Mesenchymal stem cell (in vitro differentiated cells and primary cell): ENCODE results near the gene SEC14L2.
A peak's percentile ranks its signal among the peaks of the same experiment; 100 is the strongest.

Experiments used
- DNase-seq: peaks from one replicate; pipeline ENCODE4 v3.0.0-alpha.2; 2013
- H2AFZ ChIP-seq: one replicate; pipeline ENCODE4 v1.6.1; 2013; ENCODE audit warnings: low read depth, mild to moderate bottlenecking, control low read depth, inconsistent platforms, low read length, moderate library complexity
- H2AK5ac ChIP-seq: 2 replicates; pipeline ENCODE4 v1.6.1; 2013; ENCODE audit warnings: low read length, moderate library complexity, mild to moderate bottlenecking, inconsistent platforms; ENCODE audit not compliant: severe bottlenecking
- H2BK120ac ChIP-seq: one replicate; pipeline ENCODE4 v1.6.1; 2013; ENCODE audit warnings: low read depth, mild to moderate bottlenecking, inconsistent platforms, low read length, moderate library complexity
- H2BK12ac ChIP-seq, 2 experiments: one replicate each; pipeline ENCODE4 v1.6.1; 2013; ENCODE audit warnings: inconsistent platforms in 2 of 2, low read length in 2 of 2, mild to moderate bottlenecking in 2 of 2, moderate library complexity in 2 of 2, control low read depth in 1 of 2
- H2BK15ac ChIP-seq: one replicate; pipeline ENCODE4 v1.6.1; 2013; ENCODE audit warnings: mild to moderate bottlenecking, low read depth, inconsistent platforms; ENCODE audit not compliant: poor library complexity, severe bottlenecking
- H2BK5ac ChIP-seq: 2 replicates; pipeline ENCODE4 v1.6.1; 2013; ENCODE audit warnings: low read depth, mild to moderate bottlenecking, low read length, control low read depth, inconsistent platforms; ENCODE audit not compliant: poor library complexity, severe bottlenecking
- H3K14ac ChIP-seq, 2 experiments: one replicate each; pipeline ENCODE4 v1.6.1; 2013; ENCODE audit warnings: inconsistent platforms in 2 of 2, low read length in 2 of 2, control low read depth in 1 of 2, mild to moderate bottlenecking in 1 of 2, moderate library complexity in 1 of 2
- H3K18ac ChIP-seq, 2 experiments: one replicate each; pipeline ENCODE4 v1.6.1; 2013; ENCODE audit warnings: inconsistent platforms in 2 of 2, low read length in 2 of 2, control low read depth in 1 of 2, low read depth in 1 of 2, mild to moderate bottlenecking in 1 of 2
- H3K23ac ChIP-seq, 2 experiments: one replicate each; pipeline ENCODE4 v1.6.1; 2013; ENCODE audit warnings: inconsistent platforms in 2 of 2, low read length in 2 of 2, mild to moderate bottlenecking in 2 of 2, moderate library complexity in 2 of 2, control low read depth in 1 of 2
- H3K27ac ChIP-seq: 2 replicates; pipeline ENCODE4 v1.5.1; 2013; ENCODE audit warnings: mild to moderate bottlenecking, moderate library complexity, low read length, control low read depth, inconsistent platforms; ENCODE audit not compliant: poor library complexity, severe bottlenecking
- H3K27me3 ChIP-seq, 2 experiments: 2 replicates each; pipeline versions ENCODE4 v1.6.1 to v1.7.0; 2013; ENCODE audit warnings: low read length in 2 of 2, mild to moderate bottlenecking in 2 of 2, moderate library complexity in 2 of 2, control low read depth in 1 of 2, inconsistent platforms in 1 of 2; ENCODE audit not compliant: control insufficient read depth in 1 of 2, insufficient read depth in 1 of 2
- H3K36me3 ChIP-seq, 2 experiments: 2 replicates each; pipeline versions ENCODE4 v1.6.1 to v1.7.0; 2013; ENCODE audit warnings: low read length in 2 of 2, control low read depth in 1 of 2, inconsistent platforms in 1 of 2, low read depth in 1 of 2, mild to moderate bottlenecking in 1 of 2; ENCODE audit not compliant: insufficient read depth in 2 of 2, control insufficient read depth in 1 of 2
- H3K4ac ChIP-seq, 2 experiments: one replicate each; pipeline ENCODE4 v1.6.1; 2013; ENCODE audit warnings: inconsistent platforms in 2 of 2, low read length in 2 of 2, mild to moderate bottlenecking in 2 of 2, moderate library complexity in 2 of 2, control low read depth in 1 of 2, low read depth in 1 of 2
- H3K4me1 ChIP-seq: 2 replicates; pipeline ENCODE4 v1.6.1; 2013; ENCODE audit warnings: low read depth, low read length, control low read depth; ENCODE audit not compliant: control insufficient read depth, insufficient read depth
- H3K4me2 ChIP-seq: 2 replicates; pipeline ENCODE4 v1.6.1; 2013; ENCODE audit warnings: low read length, mild to moderate bottlenecking, inconsistent platforms; ENCODE audit not compliant: poor library complexity, severe bottlenecking
- H3K4me3 ChIP-seq, 2 experiments: 2 replicates each; pipeline versions ENCODE4 v1.5.1 to v1.7.0; 2013; ENCODE audit warnings: low read length in 2 of 2, mild to moderate bottlenecking in 2 of 2, control low read depth in 1 of 2, low read depth in 1 of 2; ENCODE audit not compliant: insufficient read depth in 1 of 2
- H3K79me1 ChIP-seq: replicated peaks from 2 replicates; pipeline ENCODE4 v1.6.1; 2013; ENCODE audit warnings: mild to moderate bottlenecking, control low read depth, low read length, inconsistent platforms; ENCODE audit not compliant: poor library complexity, severe bottlenecking
- H3K9ac ChIP-seq: 2 replicates; pipeline ENCODE4 v1.7.0; 2013; ENCODE audit warnings: mild to moderate bottlenecking, low read length, moderate library complexity
- H3K9me3 ChIP-seq: 2 replicates; pipeline ENCODE4 v1.7.0; 2013; ENCODE audit warnings: mild to moderate bottlenecking, low read length; ENCODE audit not compliant: control insufficient read depth
- H4K8ac ChIP-seq: one replicate; pipeline ENCODE4 v1.6.1; 2013; ENCODE audit warnings: inconsistent platforms, mild to moderate bottlenecking, low read length, moderate library complexity
- H4K91ac ChIP-seq: one replicate; pipeline ENCODE4 v1.6.1; 2013; ENCODE audit warnings: mild to moderate bottlenecking, low read length, inconsistent platforms
- WGBS: methylation state at CpG from one replicate; pipeline ENCODE4 v1.1.7; 2013; ENCODE audit warnings: mixed read lengths; 5-methylcytosine and 5-hydroxymethylcytosine counted together

SEC14L2 gene

GRCh38 chr22:30433227-30433626, 36.4 kb downstream of the SEC14L2 start:
- no peak overlapping the region for H3K14ac ChIP-seq
- no peak overlapping the region for H3K4ac ChIP-seq
- H3K4me2 ChIP-seq: no peak overlapping the region
- no peak overlapping the region for H2BK15ac ChIP-seq
- no peaks in the 10 kb centered on the region for H3K9me3 ChIP-seq
- no peak overlapping the region for H3K4me3 ChIP-seq
- no peak overlapping the region for H2AK5ac ChIP-seq
- H3K36me3 ChIP-seq: peaks cover 0 to 15% of the 10 kb centered on the region in 2 experiments
- H4K8ac ChIP-seq: no peak overlapping the region
- 91% methylated on average over 3 of the region's 3 CpGs for WGBS
- H3K27ac ChIP-seq: no peak overlapping the region
- H3K23ac ChIP-seq: no peak overlapping the region
- no peak overlapping the region for H4K91ac ChIP-seq
- no peak overlapping the region for H3K9ac ChIP-seq
- no peaks in the 10 kb centered on the region for H3K79me1 ChIP-seq
- no peak for DNase-seq
- H2BK12ac ChIP-seq: no peak overlapping the region
- no peak overlapping the region for H2BK5ac ChIP-seq
- H3K27me3 ChIP-seq: no peaks in the 10 kb centered on the region
- peaks cover 6% of the 10 kb centered on the region for H3K4me1 ChIP-seq
- H2BK120ac ChIP-seq: no peak overlapping the region
- H2AFZ ChIP-seq: no peak overlapping the region
- no peak overlapping the region for H3K18ac ChIP-seq

- Histone ChIP-seq H3K36me3 (peaks cover 0 to 9% of the 10 kb centered on the region in 2 experiments), H3K23ac (no peak overlapping the region), H2BK120ac (no peak overlapping the region), H2BK5ac (no peak overlapping the region), H3K4ac (no peak overlapping the region), H4K8ac (no peak overlapping the region), H3K79me1 (no peaks in the 10 kb centered on the region), H2BK15ac (no peak overlapping the region), H4K91ac (no peak overlapping the region), H3K4me1 (peaks cover 6% of the 10 kb centered on the region), H3K14ac (no peak overlapping the region), H3K9me3 (no peaks in the 10 kb centered on the region), H3K18ac (no peak overlapping the region), H2AFZ (no peak overlapping the region), H3K27me3 (no peaks in the 10 kb centered on the region), H2BK12ac (no peak overlapping the region), H3K27ac (no peak overlapping the region), H3K4me2 (no peak overlapping the region), H3K4me3 (no peak overlapping the region), H2AK5ac (no peak overlapping the region), H3K9ac (no peak overlapping the region)
- whole genome bisulfite sequencing: 89% methylated on average over 1 of the region's 1 CpG
- no peak for DNase-seq
Observed at GRCh38 chr22:30433773-30434172, 37.0 kb downstream of the SEC14L2 start.

GRCh38 chr22:30434843-30435242, 38.0 kb downstream of the SEC14L2 start:
- no peak overlapping the region for H2AFZ ChIP-seq
- no peak overlapping the region for H2BK5ac ChIP-seq
- no peaks in the 10 kb centered on the region for H3K79me1 ChIP-seq
- H3K27me3 ChIP-seq: peaks cover 2 to 3% of the 10 kb centered on the region in 2 experiments
- no peak overlapping the region for H3K9ac ChIP-seq
- H3K4me3 ChIP-seq: no peak overlapping the region
- no peak overlapping the region for H4K91ac ChIP-seq
- H2BK12ac ChIP-seq: no peak overlapping the region
- H3K4ac ChIP-seq: no peak overlapping the region
- peak overlapping the region; percentile 83 for H4K8ac ChIP-seq
- H2BK120ac ChIP-seq: peak overlapping the region; percentile 8
- DNase-seq: no peak
- peaks cover 6% of the 10 kb centered on the region for H3K4me1 ChIP-seq
- peak overlapping the region in 1 of 2 experiments; percentile 11 for H3K18ac ChIP-seq
- no peaks in the 10 kb centered on the region for H3K9me3 ChIP-seq
- H3K36me3 ChIP-seq: no peaks in the 10 kb centered on the region
- no peak overlapping the region for H2AK5ac ChIP-seq
- no peak overlapping the region for H3K23ac ChIP-seq
- no peak overlapping the region for H3K4me2 ChIP-seq
- no peak overlapping the region for H3K14ac ChIP-seq
- no peak overlapping the region for H2BK15ac ChIP-seq
- H3K27ac ChIP-seq: no peak overlapping the region
- 54% methylated on average over 1 of the region's 1 CpG for WGBS

- H3K36me3 ChIP-seq: no peaks in the 10 kb centered on the region
- H2BK120ac ChIP-seq: no peak overlapping the region
- no peak overlapping the region for H3K4me3 ChIP-seq
- H2AK5ac ChIP-seq: no peak overlapping the region
- H3K4me2 ChIP-seq: no peak overlapping the region
- no peak overlapping the region for H2BK15ac ChIP-seq
- peak overlapping the region; percentile 11 to 31 for H3K18ac ChIP-seq
- H2AFZ ChIP-seq: peak overlapping the region; percentile 80
- DNase-seq: no peak
- H2BK5ac ChIP-seq: no peak overlapping the region
- no peak overlapping the region for H3K14ac ChIP-seq
- H2BK12ac ChIP-seq: peak overlapping the region in 1 of 2 experiments; percentile 63
- H3K79me1 ChIP-seq: no peaks in the 10 kb centered on the region
- H3K23ac ChIP-seq: no peak overlapping the region
- peak overlapping the region; percentile 83 for H4K8ac ChIP-seq
- peaks cover 6% of the 10 kb centered on the region for H3K4me1 ChIP-seq
- WGBS: 82% methylated on average over 6 of the region's 6 CpGs
- H4K91ac ChIP-seq: peak overlapping the region; percentile 52
- no peak overlapping the region for H3K27ac ChIP-seq
- H3K27me3 ChIP-seq: peaks cover 6 to 8% of the 10 kb centered on the region in 2 experiments
- H3K9me3 ChIP-seq: no peaks in the 10 kb centered on the region
- no peak overlapping the region for H3K4ac ChIP-seq
- H3K9ac ChIP-seq: no peak overlapping the region
Observed at GRCh38 chr22:30435674-30436126, 38.9 kb downstream of the SEC14L2 start.
